ENCODE measurements around the gene CAMK1D. TPM values are rescaled to one million over a fixed set of nuclear protein-coding genes. Genes with fewer than 3 reads are reported as not detected.
"Not testable (repeated sequence)": the region's sequence is repeated elsewhere in the genome, so short reads cannot be mapped to it uniquely, and the experiment has no call there.

The CAMK1D gene
- total RNA-seq, 1 donor from 2014 or later = 12.8 TPM

DNA sequence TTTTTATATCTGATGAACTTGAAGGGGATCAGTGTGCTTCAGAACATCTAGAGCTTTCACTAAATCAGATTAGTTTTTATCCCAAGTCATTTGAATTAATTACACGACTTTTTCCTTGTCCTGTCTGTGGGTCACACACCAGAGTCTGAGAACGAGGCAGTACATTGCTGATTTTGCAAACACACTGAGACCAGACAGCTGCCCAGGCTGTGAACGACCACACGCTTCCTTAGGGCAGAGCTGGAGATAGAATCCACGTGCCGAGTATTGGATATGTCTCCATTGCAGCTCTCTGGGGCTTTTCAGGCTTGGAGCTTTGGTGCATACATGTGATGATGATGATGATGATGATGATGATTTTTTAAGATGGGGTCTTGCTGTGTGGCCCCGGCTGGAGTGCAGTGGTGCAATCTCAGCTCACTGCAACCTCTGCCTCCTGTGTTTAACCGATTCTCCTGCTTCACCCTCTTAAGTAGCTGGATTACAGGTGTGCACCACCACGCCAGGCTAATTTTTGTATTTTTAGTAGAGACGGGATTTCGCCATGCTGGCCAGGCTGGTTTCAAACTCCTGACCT lies 81.1 kb downstream of the CAMK1D start:
- Histone ChIP-seq H3K9me3 (no peaks in the 10 kb centered on the region), H3K4me1 (peaks cover 15% of the 10 kb centered on the region), H3K4me3 (no peak overlapping the region), H3K27ac (no peak overlapping the region), H3K27me3 (no peaks in the 10 kb centered on the region), H3K36me3 (no peaks in the 10 kb centered on the region)
- DNase-seq (ENCODE audit: extremely low spot score in 2 of 2) = no peak
- no peak for TF ChIP-seq POLR2AphosphoS5 (IDR thresholded peaks at IDR 0.05; ENCODE audit: insufficient read depth in 1 of 2, low read depth in 1 of 2)
- TF ChIP-seq, protein P1, sequence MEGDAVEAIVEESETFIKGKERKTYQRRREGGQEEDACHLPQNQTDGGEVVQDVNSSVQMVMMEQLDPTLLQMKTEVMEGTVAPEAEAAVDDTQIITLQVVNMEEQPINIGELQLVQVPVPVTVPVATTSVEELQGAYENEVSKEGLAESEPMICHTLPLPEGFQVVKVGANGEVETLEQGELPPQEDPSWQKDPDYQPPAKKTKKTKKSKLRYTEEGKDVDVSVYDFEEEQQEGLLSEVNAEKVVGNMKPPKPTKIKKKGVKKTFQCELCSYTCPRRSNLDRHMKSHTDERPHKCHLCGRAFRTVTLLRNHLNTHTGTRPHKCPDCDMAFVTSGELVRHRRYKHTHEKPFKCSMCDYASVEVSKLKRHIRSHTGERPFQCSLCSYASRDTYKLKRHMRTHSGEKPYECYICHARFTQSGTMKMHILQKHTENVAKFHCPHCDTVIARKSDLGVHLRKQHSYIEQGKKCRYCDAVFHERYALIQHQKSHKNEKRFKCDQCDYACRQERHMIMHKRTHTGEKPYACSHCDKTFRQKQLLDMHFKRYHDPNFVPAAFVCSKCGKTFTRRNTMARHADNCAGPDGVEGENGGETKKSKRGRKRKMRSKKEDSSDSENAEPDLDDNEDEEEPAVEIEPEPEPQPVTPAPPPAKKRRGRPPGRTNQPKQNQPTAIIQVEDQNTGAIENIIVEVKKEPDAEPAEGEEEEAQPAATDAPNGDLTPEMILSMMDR (IDR thresholded peaks at IDR 0.05) = no peak
- TF ChIP-seq POLR2A (IDR thresholded peaks at IDR 0.05) = no peak
- intact Hi-C loops (cut with DNase I) = no loop called here

DNA sequence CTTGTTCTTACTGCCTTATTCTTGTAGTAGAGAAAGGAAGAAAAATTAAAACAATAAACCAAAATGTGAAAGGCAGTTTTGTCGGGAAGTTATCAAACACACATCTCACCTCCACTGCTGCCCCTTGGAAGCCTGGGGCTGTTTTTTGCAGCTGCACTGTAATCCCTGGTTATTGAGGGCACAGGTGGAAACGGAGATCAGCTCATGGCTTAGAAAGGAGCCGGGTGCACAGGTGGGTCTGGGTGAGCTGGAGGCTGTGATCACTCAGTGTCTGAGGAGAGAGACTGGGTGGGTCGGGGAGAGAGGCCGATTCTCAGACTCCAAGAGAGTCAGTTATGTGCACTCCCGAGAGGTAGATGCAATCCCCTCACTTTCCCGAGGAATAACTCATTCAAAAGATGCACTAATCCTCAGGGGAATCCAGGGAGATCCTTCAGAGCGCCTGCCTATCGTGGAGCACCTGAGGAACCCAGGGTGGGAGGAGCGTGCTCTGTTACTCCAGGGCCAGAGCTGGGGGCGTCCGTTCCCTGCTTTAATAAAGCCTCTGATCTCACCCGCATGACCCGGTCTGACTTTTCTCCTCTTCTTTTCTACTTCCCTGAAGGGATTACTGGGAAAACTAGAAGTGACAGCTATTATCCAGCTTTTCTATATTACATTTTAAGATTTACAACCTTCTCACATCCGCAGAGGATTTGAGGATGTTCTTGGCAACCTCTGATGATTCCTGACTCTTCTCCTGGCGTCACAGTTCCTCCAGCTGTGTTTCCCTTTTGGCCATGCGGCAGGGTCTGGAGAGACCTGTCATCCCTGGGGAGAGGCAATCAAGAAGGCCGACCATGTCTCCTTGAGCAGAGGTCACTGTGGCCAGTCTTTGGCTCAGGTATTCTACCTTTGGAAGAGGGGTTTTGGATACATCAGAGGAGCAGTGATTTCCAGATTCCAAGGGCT lies 82.1 kb downstream of the CAMK1D start:
- no peaks in the 10 kb centered on the region for H3K27me3 ChIP-seq
- intact Hi-C loops (cut with DNase I) = no loop called here
- no peak overlapping the region for H3K4me3 ChIP-seq

DNA sequence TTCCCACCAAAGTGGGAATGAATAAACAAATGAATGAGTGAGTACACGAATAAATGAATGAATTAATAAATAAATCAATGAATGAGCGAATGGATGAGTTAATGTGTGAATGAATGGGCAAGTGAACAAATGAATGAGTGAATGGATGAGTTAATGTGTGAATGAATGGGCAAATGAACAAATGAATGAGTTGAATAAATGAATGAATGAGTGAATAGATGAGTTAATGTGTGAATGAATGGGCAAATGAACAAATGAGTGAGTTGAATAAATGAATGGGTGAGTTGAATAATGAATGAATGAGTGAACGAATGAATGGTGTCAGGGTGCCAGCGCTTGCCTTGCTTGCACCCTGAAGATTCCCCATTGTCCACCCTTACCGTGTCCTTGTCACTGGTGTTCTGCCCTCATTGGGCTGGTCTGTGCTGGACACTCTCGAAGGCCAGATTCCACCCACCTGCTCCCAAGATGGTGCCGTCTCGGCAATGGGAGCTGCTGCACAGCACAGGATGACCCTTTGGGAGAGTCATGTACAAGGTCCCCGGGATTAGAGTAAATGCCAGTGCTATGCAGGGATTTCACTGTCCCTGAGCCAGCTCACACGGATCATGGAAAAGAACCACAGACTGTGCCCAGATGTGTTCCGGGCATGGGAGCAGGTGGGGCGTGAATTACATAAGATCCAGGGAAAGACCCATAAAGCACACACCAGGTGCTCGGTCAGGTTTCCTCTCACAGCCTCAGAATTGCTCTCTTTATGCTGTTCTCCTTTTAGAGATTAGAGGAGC lies 83.2 kb downstream of the CAMK1D start:
- TF ChIP-seq, protein P1 (IDR thresholded peaks at IDR 0.05) = no peak
- TF ChIP-seq POLR2AphosphoS5 (IDR thresholded peaks at IDR 0.05; ENCODE audit: insufficient read depth in 1 of 2, low read depth in 1 of 2) = no peak
- DNase-seq (ENCODE audit: extremely low spot score in 2 of 2) = no peak
- no peak overlapping the region for H3K4me3 ChIP-seq
- no peaks in the 10 kb centered on the region for H3K36me3 ChIP-seq
- no peaks in the 10 kb centered on the region for H3K27me3 ChIP-seq
- intact Hi-C loops (cut with DNase I) = no loop called here
- H3K4me1 ChIP-seq = peaks cover 15% of the 10 kb centered on the region
- no peak overlapping the region for H3K27ac ChIP-seq
- H3K9me3 ChIP-seq = no peaks in the 10 kb centered on the region

More for the DNA sequence above, 82.1 kb downstream of the CAMK1D start:
- Histone ChIP-seq H3K36me3 (no peaks in the 10 kb centered on the region), H3K4me1 (peaks cover 15% of the 10 kb centered on the region), H3K27ac (no peak overlapping the region), H3K9me3 (no peaks in the 10 kb centered on the region)
- TF ChIP-seq POLR2AphosphoS5 (IDR thresholded peaks at IDR 0.05; ENCODE audit: insufficient read depth in 1 of 2, low read depth in 1 of 2) = no peak
- TF ChIP-seq, protein P1 (IDR thresholded peaks at IDR 0.05) = no peak
- TF ChIP-seq POLR2A (IDR thresholded peaks at IDR 0.05) = no peak
- no peak for DNase-seq (ENCODE audit: extremely low spot score in 2 of 2)

DNA sequence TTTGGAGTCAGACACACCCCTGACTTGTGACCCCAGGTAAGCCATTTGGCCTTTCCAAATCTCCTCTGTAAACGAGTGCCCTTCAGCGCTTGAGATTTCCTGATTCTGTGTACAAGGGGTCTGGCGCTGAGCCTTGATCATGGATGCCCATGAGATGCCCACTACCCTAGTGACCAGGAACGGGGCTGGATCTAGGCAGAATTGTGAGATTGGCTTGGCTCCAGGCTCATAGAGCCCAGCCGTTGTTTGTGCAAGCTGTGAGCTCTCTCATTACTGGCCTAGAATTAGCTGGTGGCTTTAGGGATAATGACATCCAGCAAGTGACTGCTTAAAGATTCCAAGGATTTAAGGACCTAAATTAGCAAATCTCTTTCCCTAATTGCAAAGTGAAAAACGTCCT lies 84.9 kb downstream of the CAMK1D start:
- intact Hi-C loops (cut with DNase I) = no loop called here
- no peaks in the 10 kb centered on the region for H3K36me3 ChIP-seq
- H3K4me1 ChIP-seq = peaks cover 15% of the 10 kb centered on the region
- no peak overlapping the region for H3K27ac ChIP-seq
- no peaks in the 10 kb centered on the region for H3K9me3 ChIP-seq
- TF ChIP-seq POLR2A (IDR thresholded peaks at IDR 0.05) (no peak), POLR2AphosphoS5 (IDR thresholded peaks at IDR 0.05; ENCODE audit: insufficient read depth in 1 of 2, low read depth in 1 of 2) (no peak)
- TF ChIP-seq, protein P1 (IDR thresholded peaks at IDR 0.05) = no peak
- no peaks in the 10 kb centered on the region for H3K27me3 ChIP-seq
- no peak overlapping the region for H3K4me3 ChIP-seq
- DNase-seq (ENCODE audit: extremely low spot score in 2 of 2) = no peak

DNA sequence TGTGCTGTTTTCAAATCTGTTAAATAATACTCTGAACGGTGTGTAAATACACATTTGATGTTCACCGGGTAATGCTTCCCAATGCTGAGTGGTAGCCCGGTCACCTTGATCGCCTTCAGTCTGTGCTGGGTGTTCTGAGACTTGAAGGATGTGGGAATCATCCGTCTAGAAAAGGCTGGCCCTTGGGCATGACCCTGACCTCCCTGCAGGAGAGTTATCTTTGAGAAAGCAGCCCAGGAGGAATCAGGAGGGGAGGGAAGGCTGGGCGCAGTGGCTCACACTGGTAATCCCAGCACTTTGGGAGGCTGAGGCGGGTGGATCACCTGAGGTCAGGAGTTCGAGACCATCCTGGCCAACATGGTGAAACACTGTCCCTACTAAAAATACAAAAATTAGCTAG lies 85.3 kb downstream of the CAMK1D start:
- H3K4me3 ChIP-seq; H3K9me3 ChIP-seq; DNase-seq (ENCODE audit: extremely low spot score in 2 of 2); H3K27me3 ChIP-seq; H3K36me3 ChIP-seq; H3K27ac ChIP-seq; intact Hi-C loops (cut with DNase I): not testable (repeated sequence)
- H3K4me1 ChIP-seq = peaks cover 15% of the 10 kb centered on the region
